SW 1271 (cell line): ENCODE measurements around the gene ZNF184.
"Not testable (repeated sequence)": the region's sequence is repeated elsewhere in the genome, so short reads cannot be mapped to it uniquely, and the experiment has no call there.

ENCODE experiments used
- DNase-seq, 2 experiments: peaks; one replicate each; lab custom pipeline; 2025; lab: John Stamatoyannopoulos, UW

ZNF184 gene

GRCh38 chr6:27424851-27425250, 48.1 kb downstream of the ZNF184 start:
- DNase-seq: not testable (repeated sequence)

DNA sequence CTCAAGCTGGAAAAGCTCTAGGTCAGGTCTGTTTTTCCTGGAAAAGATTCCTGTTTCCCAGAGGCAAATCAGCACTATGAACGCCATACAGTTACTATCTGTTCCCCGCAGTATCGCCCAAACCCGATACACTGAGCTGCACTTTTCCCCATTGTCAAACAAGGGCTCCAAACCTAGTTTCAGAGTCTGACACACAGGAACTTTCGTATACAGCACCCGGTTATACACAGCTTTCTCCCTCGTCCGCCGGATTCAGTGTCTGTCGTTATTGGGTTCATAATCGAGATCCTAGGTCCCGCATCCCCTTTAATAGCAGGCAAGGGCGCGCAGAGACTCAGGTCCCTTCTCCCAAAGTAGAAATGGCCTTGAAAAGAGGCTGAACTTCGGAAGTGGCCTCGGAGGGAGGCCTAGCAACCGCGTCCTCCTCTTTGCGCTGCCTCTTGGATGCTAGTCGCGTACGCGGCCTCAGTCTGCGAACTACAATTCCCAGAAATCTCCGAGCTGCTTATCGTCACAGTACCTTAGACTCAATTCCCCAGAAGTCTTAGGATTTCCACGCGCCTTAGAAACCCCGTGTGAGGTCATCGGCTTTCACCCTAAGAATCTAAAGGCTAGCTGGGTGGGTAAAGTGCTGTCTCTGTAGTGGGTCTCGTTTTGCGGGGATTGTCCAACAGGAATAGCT, 50.1 kb downstream of the ZNF184 start:
- no peak for DNase-seq

GRCh38 chr6:27419363-27419762, 53.5 kb downstream of the ZNF184 start:
- DNase-seq: no peak

DNA sequence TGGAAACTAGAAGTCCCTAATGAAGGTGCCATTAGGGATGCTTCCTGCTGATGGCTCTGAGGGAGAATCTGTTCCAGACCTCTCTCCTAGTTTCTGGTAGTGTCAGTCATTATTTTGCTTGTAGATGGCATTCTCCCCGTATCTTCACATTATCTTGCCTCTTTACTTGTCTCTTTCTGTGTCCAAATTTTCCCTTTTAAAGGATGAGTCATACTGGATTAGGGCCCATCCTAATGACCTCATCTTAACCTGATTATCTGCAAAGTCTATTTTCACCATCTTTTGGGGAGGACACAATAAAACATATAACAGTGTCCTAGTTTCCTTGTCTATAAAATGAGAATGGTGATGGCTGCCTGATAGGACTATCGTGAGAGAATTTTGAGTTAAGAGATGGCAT, 57.0 kb downstream of the ZNF184 start:
- DNase-seq: no peak

DNA sequence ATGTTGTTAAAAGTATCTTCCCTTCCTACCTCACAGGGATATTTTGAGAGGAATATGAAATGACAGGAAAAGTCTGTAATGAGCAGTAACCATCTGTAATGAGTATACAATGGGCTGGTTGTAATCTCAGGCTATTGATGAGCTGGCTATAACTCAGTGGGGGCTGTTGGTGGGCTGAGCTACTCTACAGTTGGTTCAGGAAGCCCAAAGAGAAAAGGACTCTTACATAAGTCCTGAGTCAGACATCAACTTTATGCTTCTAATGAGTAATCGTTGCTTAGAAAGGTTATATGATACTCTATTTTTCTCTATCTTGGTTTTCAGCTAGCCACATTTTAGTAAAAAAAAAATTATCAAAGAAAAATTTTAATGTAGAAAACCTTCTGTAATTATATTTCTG, 57.9 kb downstream of the ZNF184 start:
- DNase-seq: no peak

- DNase-seq: no peak
These were observed 58.6 kb downstream of the ZNF184 start for GRCh38 chr6:27414300-27414699.

DNA sequence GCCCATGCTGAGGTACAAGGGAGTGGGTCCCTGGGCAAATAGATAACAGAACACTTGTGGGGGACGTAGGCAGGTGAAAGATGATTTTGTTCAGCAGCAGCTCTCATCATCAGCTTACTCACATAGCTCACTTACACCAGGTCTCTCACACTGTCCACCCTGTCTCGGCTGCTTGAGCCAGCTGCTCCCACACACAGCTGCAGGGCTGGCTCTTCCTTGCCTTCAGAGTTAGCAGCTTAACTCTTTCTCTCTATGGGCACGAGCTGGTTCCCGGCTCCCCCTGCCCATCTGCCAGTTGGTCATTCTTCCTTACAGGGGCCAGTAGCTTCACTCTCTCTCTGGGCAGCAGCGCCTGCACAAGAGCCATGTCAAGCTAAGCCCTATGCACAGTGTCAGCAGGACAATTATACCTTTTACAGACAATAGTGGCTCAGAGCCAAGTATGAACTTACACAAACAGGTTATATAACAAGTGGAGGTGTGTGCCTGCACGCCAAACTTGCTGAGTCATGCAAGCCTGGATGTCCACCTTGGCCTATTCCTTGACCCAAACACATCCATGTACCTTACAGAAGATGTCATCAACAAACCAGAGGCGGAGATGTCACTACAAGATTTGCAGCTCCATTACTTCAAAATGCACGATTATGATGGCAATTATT, 65.6 kb downstream of the ZNF184 start:
- DNase-seq: no peak

DNA sequence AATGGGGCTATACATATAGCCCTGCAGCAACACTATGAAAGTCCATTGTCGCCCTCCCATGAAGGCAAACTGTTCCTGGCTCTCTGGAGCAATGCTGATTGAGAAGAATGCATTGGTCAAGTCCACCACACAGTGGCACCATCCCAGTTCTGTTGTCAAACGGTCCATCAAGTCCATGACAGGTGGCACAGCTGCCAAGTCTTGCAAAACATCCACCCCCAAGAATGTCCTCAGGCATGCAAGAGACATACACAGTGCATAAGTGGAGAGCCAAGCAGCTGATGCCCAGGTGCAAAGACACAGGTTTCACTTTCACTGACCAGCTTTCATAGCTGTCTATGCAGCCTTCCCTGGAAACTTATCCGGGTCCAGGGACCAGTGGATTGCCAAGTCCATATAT, 66.8 kb downstream of the ZNF184 start:
- no peak for DNase-seq

- DNase-seq: no peak
These were observed 71.8 kb downstream of the ZNF184 start for GRCh38 chr6:27400877-27401642.
